Measurements from ENCODE around the gene C17orf107.

DNA sequence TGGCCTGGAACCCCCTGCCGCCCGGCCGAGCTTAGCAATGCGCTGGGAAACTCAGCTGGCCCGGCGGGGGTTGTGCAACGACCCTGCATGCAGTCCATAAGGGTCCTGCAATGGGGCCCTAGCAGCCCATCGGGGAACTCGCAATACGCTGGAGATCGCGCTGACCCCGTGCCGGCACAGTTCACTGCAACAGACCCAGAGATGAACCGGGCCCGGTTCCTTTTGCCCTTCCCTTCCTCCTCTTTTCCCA is 40.1 kb downstream of the C17orf107 start:
- TF ChIP-seq SP1 (IDR thresholded peaks at IDR 0.05): no peak
- no peak for TF ChIP-seq ELF4 (IDR thresholded peaks at IDR 0.05)
- TF ChIP-seq ARNT (IDR thresholded peaks at IDR 0.05): no peak
- no peak for TF ChIP-seq LEF1 (IDR thresholded peaks at IDR 0.05; ENCODE audit: borderline replicate concordance)
- no peak for TF ChIP-seq BHLHE40 (IDR thresholded peaks at IDR 0.05; ENCODE audit: borderline replicate concordance)
- TF ChIP-seq TARDBP (IDR thresholded peaks at IDR 0.05): no peak
- TF ChIP-seq, protein P1, sequence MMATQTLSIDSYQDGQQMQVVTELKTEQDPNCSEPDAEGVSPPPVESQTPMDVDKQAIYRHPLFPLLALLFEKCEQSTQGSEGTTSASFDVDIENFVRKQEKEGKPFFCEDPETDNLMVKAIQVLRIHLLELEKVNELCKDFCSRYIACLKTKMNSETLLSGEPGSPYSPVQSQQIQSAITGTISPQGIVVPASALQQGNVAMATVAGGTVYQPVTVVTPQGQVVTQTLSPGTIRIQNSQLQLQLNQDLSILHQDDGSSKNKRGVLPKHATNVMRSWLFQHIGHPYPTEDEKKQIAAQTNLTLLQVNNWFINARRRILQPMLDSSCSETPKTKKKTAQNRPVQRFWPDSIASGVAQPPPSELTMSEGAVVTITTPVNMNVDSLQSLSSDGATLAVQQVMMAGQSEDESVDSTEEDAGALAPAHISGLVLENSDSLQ (IDR thresholded peaks at IDR 0.05): no peak
- TF ChIP-seq SUZ12 (IDR thresholded peaks at IDR 0.05): no peak

Data from HEK293T (cell line).